ENCODE data around the gene MRPL36.

- TF ChIP-seq, protein P1, sequence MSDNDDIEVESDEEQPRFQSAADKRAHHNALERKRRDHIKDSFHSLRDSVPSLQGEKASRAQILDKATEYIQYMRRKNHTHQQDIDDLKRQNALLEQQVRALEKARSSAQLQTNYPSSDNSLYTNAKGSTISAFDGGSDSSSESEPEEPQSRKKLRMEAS (IDR thresholded peaks at IDR 0.05): no peak
- TF ChIP-seq SP1 (IDR thresholded peaks at IDR 0.05) (no peak), CTCF (IDR thresholded peaks at IDR 0.05; ENCODE audit: low read depth, low read length, missing input control) (no peak), FOXA1 (IDR thresholded peaks at IDR 0.05) (no peak), TAF1 (conservative IDR thresholded peaks at IDR 0.05) (no peak), JUND (IDR thresholded peaks at IDR 0.05) (no peak), YY1 (IDR thresholded peaks at IDR 0.05) (no peak), RAD21 (IDR thresholded peaks at IDR 0.05) (no peak), RXRA (IDR thresholded peaks at IDR 0.05) (no peak), NR2F2 (IDR thresholded peaks at IDR 0.05) (no peak), GABPA (IDR thresholded peaks at IDR 0.05 in 1 of 2, conservative IDR thresholded peaks at IDR 0.05 in 1 of 2) (no peak)
- TF ChIP-seq, protein P2, sequence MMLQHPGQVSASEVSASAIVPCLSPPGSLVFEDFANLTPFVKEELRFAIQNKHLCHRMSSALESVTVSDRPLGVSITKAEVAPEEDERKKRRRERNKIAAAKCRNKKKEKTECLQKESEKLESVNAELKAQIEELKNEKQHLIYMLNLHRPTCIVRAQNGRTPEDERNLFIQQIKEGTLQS (IDR thresholded peaks at IDR 0.05): no peak
- TF ChIP-seq, protein P3, sequence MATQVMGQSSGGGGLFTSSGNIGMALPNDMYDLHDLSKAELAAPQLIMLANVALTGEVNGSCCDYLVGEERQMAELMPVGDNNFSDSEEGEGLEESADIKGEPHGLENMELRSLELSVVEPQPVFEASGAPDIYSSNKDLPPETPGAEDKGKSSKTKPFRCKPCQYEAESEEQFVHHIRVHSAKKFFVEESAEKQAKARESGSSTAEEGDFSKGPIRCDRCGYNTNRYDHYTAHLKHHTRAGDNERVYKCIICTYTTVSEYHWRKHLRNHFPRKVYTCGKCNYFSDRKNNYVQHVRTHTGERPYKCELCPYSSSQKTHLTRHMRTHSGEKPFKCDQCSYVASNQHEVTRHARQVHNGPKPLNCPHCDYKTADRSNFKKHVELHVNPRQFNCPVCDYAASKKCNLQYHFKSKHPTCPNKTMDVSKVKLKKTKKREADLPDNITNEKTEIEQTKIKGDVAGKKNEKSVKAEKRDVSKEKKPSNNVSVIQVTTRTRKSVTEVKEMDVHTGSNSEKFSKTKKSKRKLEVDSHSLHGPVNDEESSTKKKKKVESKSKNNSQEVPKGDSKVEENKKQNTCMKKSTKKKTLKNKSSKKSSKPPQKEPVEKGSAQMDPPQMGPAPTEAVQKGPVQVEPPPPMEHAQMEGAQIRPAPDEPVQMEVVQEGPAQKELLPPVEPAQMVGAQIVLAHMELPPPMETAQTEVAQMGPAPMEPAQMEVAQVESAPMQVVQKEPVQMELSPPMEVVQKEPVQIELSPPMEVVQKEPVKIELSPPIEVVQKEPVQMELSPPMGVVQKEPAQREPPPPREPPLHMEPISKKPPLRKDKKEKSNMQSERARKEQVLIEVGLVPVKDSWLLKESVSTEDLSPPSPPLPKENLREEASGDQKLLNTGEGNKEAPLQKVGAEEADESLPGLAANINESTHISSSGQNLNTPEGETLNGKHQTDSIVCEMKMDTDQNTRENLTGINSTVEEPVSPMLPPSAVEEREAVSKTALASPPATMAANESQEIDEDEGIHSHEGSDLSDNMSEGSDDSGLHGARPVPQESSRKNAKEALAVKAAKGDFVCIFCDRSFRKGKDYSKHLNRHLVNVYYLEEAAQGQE (IDR thresholded peaks at IDR 0.05): no peak
- TF ChIP-seq, protein P4, sequence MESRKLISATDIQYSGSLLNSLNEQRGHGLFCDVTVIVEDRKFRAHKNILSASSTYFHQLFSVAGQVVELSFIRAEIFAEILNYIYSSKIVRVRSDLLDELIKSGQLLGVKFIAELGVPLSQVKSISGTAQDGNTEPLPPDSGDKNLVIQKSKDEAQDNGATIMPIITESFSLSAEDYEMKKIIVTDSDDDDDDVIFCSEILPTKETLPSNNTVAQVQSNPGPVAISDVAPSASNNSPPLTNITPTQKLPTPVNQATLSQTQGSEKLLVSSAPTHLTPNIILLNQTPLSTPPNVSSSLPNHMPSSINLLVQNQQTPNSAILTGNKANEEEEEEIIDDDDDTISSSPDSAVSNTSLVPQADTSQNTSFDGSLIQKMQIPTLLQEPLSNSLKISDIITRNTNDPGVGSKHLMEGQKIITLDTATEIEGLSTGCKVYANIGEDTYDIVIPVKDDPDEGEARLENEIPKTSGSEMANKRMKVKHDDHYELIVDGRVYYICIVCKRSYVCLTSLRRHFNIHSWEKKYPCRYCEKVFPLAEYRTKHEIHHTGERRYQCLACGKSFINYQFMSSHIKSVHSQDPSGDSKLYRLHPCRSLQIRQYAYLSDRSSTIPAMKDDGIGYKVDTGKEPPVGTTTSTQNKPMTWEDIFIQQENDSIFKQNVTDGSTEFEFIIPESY (IDR thresholded peaks at IDR 0.05): no peak
These were observed 24.6 kb upstream of the MRPL36 start for GRCh38 chr5:1824109-1824821.
